ENCODE results near the gene SCAND1. TPM values are rescaled to one million over a fixed set of nuclear protein-coding genes. Genes with fewer than 3 reads are reported as not detected.

The SCAND1 gene
- polyA plus RNA-seq, 3 donors: 43.6 to 227 (median 160) TPM

DNA sequence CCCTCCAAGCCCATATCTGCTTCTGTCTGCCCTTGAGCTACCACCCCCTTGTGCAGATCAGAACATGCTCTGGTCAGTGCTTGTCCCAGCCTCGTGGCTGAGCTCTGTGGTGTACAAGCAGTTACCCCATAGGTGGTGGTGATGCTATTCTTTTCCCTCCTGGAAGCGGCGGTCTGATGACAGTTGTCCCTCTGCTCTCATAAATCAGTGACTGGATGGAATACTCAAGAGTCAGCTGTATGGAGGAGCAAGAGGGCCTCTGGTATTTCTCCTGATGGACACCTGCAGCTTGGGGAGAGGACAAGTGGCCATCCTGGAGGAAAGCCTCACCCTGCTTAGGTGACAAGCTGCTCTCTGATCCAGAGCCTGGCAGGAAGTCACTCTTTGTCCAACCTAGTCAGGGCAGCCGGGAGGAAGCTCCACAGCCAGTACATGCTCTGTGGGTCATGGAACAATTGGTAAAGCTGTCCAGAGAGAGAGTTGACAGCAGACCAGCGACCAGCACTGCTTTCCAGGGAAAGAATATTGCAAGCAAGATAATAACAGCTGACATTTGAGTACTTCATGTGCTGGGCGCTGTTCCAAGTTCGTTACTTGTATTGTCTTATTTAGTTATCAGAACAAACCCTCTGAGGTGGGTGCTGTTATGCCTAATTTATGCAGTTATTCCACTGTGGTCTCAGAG, 47.1 kb downstream of the SCAND1 start:
- H3K4me2 ChIP-seq (replicated peaks; ENCODE audit: extremely low read depth, low read length, poor library complexity, severe bottlenecking): no peak overlapping the region
- H3K4me1 ChIP-seq (ENCODE audit: control insufficient read depth in 1 of 2, insufficient read depth in 2 of 2, low read length in 2 of 2): no peaks in the 10 kb centered on the region
- no peak overlapping the region for H3K27ac Mint-ChIP-seq
- TF ChIP-seq, protein P1, sequence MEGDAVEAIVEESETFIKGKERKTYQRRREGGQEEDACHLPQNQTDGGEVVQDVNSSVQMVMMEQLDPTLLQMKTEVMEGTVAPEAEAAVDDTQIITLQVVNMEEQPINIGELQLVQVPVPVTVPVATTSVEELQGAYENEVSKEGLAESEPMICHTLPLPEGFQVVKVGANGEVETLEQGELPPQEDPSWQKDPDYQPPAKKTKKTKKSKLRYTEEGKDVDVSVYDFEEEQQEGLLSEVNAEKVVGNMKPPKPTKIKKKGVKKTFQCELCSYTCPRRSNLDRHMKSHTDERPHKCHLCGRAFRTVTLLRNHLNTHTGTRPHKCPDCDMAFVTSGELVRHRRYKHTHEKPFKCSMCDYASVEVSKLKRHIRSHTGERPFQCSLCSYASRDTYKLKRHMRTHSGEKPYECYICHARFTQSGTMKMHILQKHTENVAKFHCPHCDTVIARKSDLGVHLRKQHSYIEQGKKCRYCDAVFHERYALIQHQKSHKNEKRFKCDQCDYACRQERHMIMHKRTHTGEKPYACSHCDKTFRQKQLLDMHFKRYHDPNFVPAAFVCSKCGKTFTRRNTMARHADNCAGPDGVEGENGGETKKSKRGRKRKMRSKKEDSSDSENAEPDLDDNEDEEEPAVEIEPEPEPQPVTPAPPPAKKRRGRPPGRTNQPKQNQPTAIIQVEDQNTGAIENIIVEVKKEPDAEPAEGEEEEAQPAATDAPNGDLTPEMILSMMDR (IDR thresholded peaks at IDR 0.05): no peak
- H3K9me3 Mint-ChIP-seq: peaks cover 0 to 2% (median 0%) of the 10 kb centered on the region in 7 donors
- peaks cover 76 to 88% of the 10 kb centered on the region in 2 donors for H3K36me3 Mint-ChIP-seq
- no peak for DNase-seq
- peaks cover 41 to 99% of the 10 kb centered on the region in 2 donors for H3K36me3 ChIP-seq (replicated peaks in 1 of 2; ENCODE audit: control insufficient read depth in 1 of 2, insufficient read depth in 2 of 2, low read length in 2 of 2)
- no peaks in the 10 kb centered on the region for H3K27me3 ChIP-seq (ENCODE audit: control insufficient read depth in 2 of 2, insufficient read depth in 2 of 2, low read length in 2 of 2)
- WGBS (ENCODE audit: insufficient coverage): 98% methylated on average over 4 of the region's 7 CpGs
- no peak overlapping the region for H2AFZ ChIP-seq (ENCODE audit: insufficient read depth, low read depth, low read length, poor library complexity, severe bottlenecking)
- no peaks in the 10 kb centered on the region for H3K4me1 Mint-ChIP-seq
- intact Hi-C loops (cut with micrococcal nuclease): no loop called here
- no peaks in the 10 kb centered on the region for H3K9me3 ChIP-seq (replicated peaks in 1 of 2; ENCODE audit: control insufficient read depth in 1 of 2, insufficient read depth in 1 of 2, low read length in 2 of 2)
- H3K27ac ChIP-seq (ENCODE audit: low read depth in 1 of 2, low read length in 2 of 2): no peak overlapping the region
- no peak overlapping the region for H3K4me3 Mint-ChIP-seq
- H3K79me2 ChIP-seq (ENCODE audit: insufficient read depth, low read length): no peaks in the 10 kb centered on the region
- no peak overlapping the region for H3K9ac ChIP-seq (ENCODE audit: insufficient read depth, low read length, poor library complexity, severe bottlenecking)
- no peak overlapping the region for H3K4me3 ChIP-seq (replicated peaks in 1 of 3; ENCODE audit: low read depth in 2 of 3, low read length in 3 of 3)
- peaks cover 47% of the 10 kb centered on the region for H4K20me1 ChIP-seq (ENCODE audit: insufficient read depth, low read length)
- no peaks in the 10 kb centered on the region for H3K27me3 Mint-ChIP-seq (ENCODE audit: low read depth in 3 of 3)

DNA sequence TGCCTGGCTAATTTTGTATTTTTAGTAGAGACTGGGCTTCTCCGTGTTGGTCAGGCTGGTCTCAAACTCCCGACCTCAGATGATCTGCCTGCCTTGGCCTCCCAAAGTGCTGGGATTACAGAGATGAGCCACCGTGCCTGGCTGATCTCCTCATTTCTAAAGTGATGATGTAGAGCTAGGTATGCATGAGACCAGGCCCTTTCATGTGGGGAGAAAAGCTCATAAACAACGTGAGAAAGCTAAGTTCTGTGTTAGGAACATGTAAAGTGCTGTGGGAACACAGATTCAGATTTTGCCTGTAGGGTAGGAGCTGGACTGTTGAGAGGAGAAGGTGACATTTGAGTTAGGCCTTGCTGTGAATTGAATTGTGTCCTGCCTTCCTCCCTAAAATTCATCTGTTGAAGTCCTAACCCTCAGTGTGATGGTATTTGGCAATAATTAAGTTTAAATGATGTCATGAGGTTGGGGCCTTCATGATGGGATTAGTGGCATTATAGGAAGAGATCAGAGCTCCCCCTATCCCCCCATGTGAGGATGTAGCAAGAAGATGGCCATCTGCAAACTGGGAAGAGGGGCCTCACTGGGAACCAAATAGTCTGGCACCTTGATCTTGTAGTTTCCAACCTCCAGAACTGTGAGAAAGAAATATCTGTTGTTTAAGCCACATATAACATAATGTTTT, 49.2 kb downstream of the SCAND1 start:
- H3K4me3 ChIP-seq (replicated peaks in 1 of 3; ENCODE audit: low read depth in 2 of 3, low read length in 3 of 3): no peak overlapping the region
- intact Hi-C loops (cut with micrococcal nuclease): no loop called here
- H3K4me1 Mint-ChIP-seq: no peaks in the 10 kb centered on the region
- H3K4me3 Mint-ChIP-seq: no peak overlapping the region
- H3K9me3 Mint-ChIP-seq: peaks cover 0 to 2% (median 0%) of the 10 kb centered on the region in 7 donors
- H3K27ac ChIP-seq (ENCODE audit: low read depth in 1 of 2, low read length in 2 of 2): no peak overlapping the region
- H3K36me3 ChIP-seq (replicated peaks in 1 of 2; ENCODE audit: control insufficient read depth in 1 of 2, insufficient read depth in 2 of 2, low read length in 2 of 2): peaks cover 40 to 98% of the 10 kb centered on the region in 2 donors
- no peaks in the 10 kb centered on the region for H3K79me2 ChIP-seq (ENCODE audit: insufficient read depth, low read length)
- no peaks in the 10 kb centered on the region for H3K4me1 ChIP-seq (ENCODE audit: control insufficient read depth in 1 of 2, insufficient read depth in 2 of 2, low read length in 2 of 2)
- H2AFZ ChIP-seq (ENCODE audit: insufficient read depth, low read depth, low read length, poor library complexity, severe bottlenecking): no peak overlapping the region
- H3K27me3 Mint-ChIP-seq (ENCODE audit: low read depth in 3 of 3): no peaks in the 10 kb centered on the region
- DNase-seq: no peak
- no peak overlapping the region for H3K4me2 ChIP-seq (replicated peaks; ENCODE audit: extremely low read depth, low read length, poor library complexity, severe bottlenecking)
- H4K20me1 ChIP-seq (ENCODE audit: insufficient read depth, low read length): peaks cover 47% of the 10 kb centered on the region
- no peaks in the 10 kb centered on the region for H3K9me3 ChIP-seq (replicated peaks in 1 of 2; ENCODE audit: control insufficient read depth in 1 of 2, insufficient read depth in 1 of 2, low read length in 2 of 2)
- H3K27ac Mint-ChIP-seq: peak overlapping the region in 1 of 7 donors; percentile 57
- 100% methylated on average over 3 of the region's 4 CpGs for WGBS (ENCODE audit: insufficient coverage)
- TF ChIP-seq, protein P1 (IDR thresholded peaks at IDR 0.05): no peak
- H3K27me3 ChIP-seq (ENCODE audit: control insufficient read depth in 2 of 2, insufficient read depth in 2 of 2, low read length in 2 of 2): no peaks in the 10 kb centered on the region
- H3K9ac ChIP-seq (ENCODE audit: insufficient read depth, low read length, poor library complexity, severe bottlenecking): no peak overlapping the region
- H3K36me3 Mint-ChIP-seq: peaks cover 72 to 81% of the 10 kb centered on the region in 2 donors
